ENCODE measurements around the gene DACT1.

Gene DACT1

GRCh38 chr14:58669556-58670200 is 31.9 kb downstream of the DACT1 start:
- no peak for DNase-seq

GRCh38 chr14:58671024-58671423 is 33.3 kb downstream of the DACT1 start:
- DNase-seq: no peak

GRCh38 chr14:58671436-58671835 is 33.7 kb downstream of the DACT1 start:
- DNase-seq: no peak

- no peak for DNase-seq
These were observed 36.0 kb downstream of the DACT1 start for GRCh38 chr14:58673722-58674121.

- no peak for DNase-seq
These were observed 39.2 kb downstream of the DACT1 start for GRCh38 chr14:58677001-58677400.

GRCh38 chr14:58677517-58677916 is 39.8 kb downstream of the DACT1 start:
- no peak for DNase-seq

GRCh38 chr14:58677996-58678395 is 40.2 kb downstream of the DACT1 start:
- DNase-seq: no peak

- no peak for DNase-seq
These were observed 42.9 kb downstream of the DACT1 start for GRCh38 chr14:58680698-58681097.

GRCh38 chr14:58687232-58687795 is 49.6 kb downstream of the DACT1 start:
- no peak for DNase-seq

- no peak for DNase-seq
These were observed 53.2 kb downstream of the DACT1 start for GRCh38 chr14:58690801-58691516.

- DNase-seq: no peak
These were observed 55.3 kb downstream of the DACT1 start for GRCh38 chr14:58693048-58693447.

GRCh38 chr14:58695514-58695913 is 57.8 kb downstream of the DACT1 start:
- no peak for DNase-seq

GRCh38 chr14:58697266-58697929 is 59.6 kb downstream of the DACT1 start:
- DNase-seq: no peak
